ENCODE measurements around the gene HIP1. TPM values are rescaled to one million over a fixed set of nuclear protein-coding genes. Genes with fewer than 3 reads are reported as not detected.

HIP1 gene
- total and polyA plus RNA-seq, 2 of the 13 experiments (the other 11 are each of a cell fraction or from before 2014, with no cell fraction given) = 4.5 to 6.2 TPM

GRCh38 chr7:75572814-75573213, 165.9 kb downstream of the HIP1 start:
- Histone ChIP-seq H3K4me1 (ENCODE audit: insufficient read depth, low read length) (no peaks in the 10 kb centered on the region), H3K27me3 (ENCODE audit: control insufficient read depth in 1 of 2, insufficient read depth in 2 of 2, low read length in 2 of 2) (no peaks in the 10 kb centered on the region), H3K27ac (ENCODE audit: extremely low read length, insufficient read depth, low read length) (no peak overlapping the region), H2AFZ (ENCODE audit: low read length) (no peak overlapping the region), H3K9me3 (ENCODE audit: low read length) (no peaks in the 10 kb centered on the region), H3K4me3 (replicated peaks in 1 of 3; ENCODE audit: insufficient read depth in 1 of 3, low read depth in 2 of 3, low read length in 3 of 3) (no peak overlapping the region), H3K4me2 (ENCODE audit: low read depth, low read length) (no peak overlapping the region), H3K9ac (ENCODE audit: insufficient read depth, low read depth, low read length) (no peak overlapping the region), H4K20me1 (ENCODE audit: insufficient read depth, low read length) (no peaks in the 10 kb centered on the region), H3K79me2 (ENCODE audit: insufficient read depth, low read length) (no peaks in the 10 kb centered on the region), H3K36me3 (replicated peaks in 1 of 2; ENCODE audit: control insufficient read depth in 1 of 2, insufficient read depth in 2 of 2, low read length in 2 of 2) (no peaks in the 10 kb centered on the region)
- intact Hi-C loops (cut with micrococcal nuclease; ENCODE audit: unreplicated experiment) = no loop called here
- WGBS (ENCODE audit: low lambda C conversion rate) = 86% methylated on average over 2 of the region's 11 CpGs
- POLR2A ChIA-PET = no interaction called here
- no peak for FAIRE-seq
- no TSS peak for BruUV-seq (replicated peaks)
- in situ Hi-C loops (cut with HindIII; ENCODE audit: extremely low pct_ligation_motif_present, low pct_unique_long_range_greater_than_20kb) = no loop called here
- ATAC-seq = no peak
- TF ChIP-seq ZFP1 (CRISPR knock-in tag; IDR thresholded peaks at IDR 0.05) = no peak
- TF ChIP-seq NFIB (CRISPR knock-in tag; IDR thresholded peaks at IDR 0.05; ENCODE audit: borderline replicate concordance) = no peak
- no peak for TF ChIP-seq ARID4A (CRISPR knock-in tag; IDR thresholded peaks at IDR 0.05; ENCODE audit: borderline replicate concordance)
- TF ChIP-seq ETV6 (CRISPR knock-in tag; conservative IDR thresholded peaks at IDR 0.05) = no peak
- no peak for TF ChIP-seq ZNF605 (CRISPR knock-in tag; IDR thresholded peaks at IDR 0.05)
- no peak for TF ChIP-seq ZNF547 (CRISPR knock-in tag; IDR thresholded peaks at IDR 0.05)
- CTCF ChIA-PET (ENCODE audit: low intra/inter-chr PET ratio, low total read pairs) = no interaction called here
- no peak for DNase-seq (ENCODE audit: low spot score)

Data from HepG2 (cell line).